ENCODE results near the gene FAM110C.

DNA sequence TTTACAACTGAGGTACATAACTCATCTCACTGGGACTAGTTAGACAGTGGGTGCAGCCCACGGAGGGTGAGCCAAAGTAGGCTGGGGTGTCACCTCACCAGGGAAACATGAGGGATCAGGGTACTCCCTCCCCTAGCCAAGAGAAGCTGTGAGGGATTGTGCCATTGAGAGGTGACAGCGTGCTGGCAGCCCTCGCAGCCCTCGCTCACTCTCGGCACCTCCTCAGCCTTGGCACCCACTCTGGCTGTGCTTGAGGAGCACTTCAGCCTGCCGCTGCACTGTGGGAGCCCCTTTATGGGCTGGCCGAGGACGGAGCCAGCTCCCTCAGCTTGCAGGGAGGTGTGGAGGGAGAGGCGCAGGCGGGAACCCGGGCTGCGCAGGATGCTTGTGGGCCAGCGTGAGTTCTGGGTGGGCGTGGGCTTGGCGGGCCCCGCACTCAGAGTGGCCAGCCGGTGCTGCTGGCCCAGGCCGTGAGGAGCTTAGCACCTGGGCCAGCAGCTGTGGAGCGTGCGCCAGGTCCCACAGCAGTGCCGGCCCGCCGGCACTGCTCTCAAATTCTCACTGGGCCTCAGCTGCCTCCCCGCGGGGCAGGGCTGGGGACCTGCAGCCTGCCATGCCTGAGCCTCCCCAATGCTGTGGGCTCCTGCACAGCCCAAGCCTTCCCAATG is 44.5 kb upstream of the FAM110C start:
- TF ChIP-seq, protein P1, sequence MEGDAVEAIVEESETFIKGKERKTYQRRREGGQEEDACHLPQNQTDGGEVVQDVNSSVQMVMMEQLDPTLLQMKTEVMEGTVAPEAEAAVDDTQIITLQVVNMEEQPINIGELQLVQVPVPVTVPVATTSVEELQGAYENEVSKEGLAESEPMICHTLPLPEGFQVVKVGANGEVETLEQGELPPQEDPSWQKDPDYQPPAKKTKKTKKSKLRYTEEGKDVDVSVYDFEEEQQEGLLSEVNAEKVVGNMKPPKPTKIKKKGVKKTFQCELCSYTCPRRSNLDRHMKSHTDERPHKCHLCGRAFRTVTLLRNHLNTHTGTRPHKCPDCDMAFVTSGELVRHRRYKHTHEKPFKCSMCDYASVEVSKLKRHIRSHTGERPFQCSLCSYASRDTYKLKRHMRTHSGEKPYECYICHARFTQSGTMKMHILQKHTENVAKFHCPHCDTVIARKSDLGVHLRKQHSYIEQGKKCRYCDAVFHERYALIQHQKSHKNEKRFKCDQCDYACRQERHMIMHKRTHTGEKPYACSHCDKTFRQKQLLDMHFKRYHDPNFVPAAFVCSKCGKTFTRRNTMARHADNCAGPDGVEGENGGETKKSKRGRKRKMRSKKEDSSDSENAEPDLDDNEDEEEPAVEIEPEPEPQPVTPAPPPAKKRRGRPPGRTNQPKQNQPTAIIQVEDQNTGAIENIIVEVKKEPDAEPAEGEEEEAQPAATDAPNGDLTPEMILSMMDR (IDR thresholded peaks at IDR 0.05; ENCODE audit: low read length), result no peak
- TF ChIP-seq EZH2 (IDR thresholded peaks at IDR 0.05; ENCODE audit: borderline replicate concordance, low read length), result no peak

Measured in OCI-LY1 (cell line).